Transverse colon (tissue), 4 donors: Measurements from ENCODE around the gene WASHC3. TPM values are rescaled to one million over a fixed set of nuclear protein-coding genes. Genes with fewer than 3 reads are reported as not detected.
A peak's percentile ranks its signal among the peaks of the same experiment; 100 is the strongest.
"Not testable (repeated sequence)": the region's sequence is repeated elsewhere in the genome, so short reads cannot be mapped to it uniquely, and the experiment has no call there.

Experiments
- DNase-seq: peaks from one replicate; pipeline ENCODE4 v3.0.0-alpha.2; 2019
- H3K27ac ChIP-seq, 4 donors: fragments of 200-600 bp; sonication (generic); 2 replicates each; pipeline ENCODE4 v1.5.1; 2016 to 2018; ENCODE audit warnings: inconsistent platforms in 4 of 4
- H3K27me3 ChIP-seq: fragments of 200-600 bp; sonication (generic); 2 replicates; pipeline ENCODE4 v1.5.1; 2017; ENCODE audit warnings: inconsistent platforms
- H3K36me3 ChIP-seq, 4 donors: fragments of 200-600 bp; sonication (generic); 2 replicates each; pipeline ENCODE4 v1.5.1; 2017 to 2019; ENCODE audit warnings: inconsistent platforms in 4 of 4
- H3K4me1 ChIP-seq, 4 donors: fragments of 200-600 bp; sonication (generic); 2 replicates each; pipeline ENCODE4 v1.5.1; 2017 to 2020; ENCODE audit warnings: inconsistent platforms in 4 of 4
- H3K4me3 ChIP-seq, 4 donors: fragments of 200-600 bp; sonication (generic); 1 replicate in 1 of 4; 2 replicates in 3 of 4; pipeline versions ENCODE4 v1.5.1 to v1.6.1; 2017 to 2019; ENCODE audit warnings: inconsistent platforms in 4 of 4
- H3K9me3 ChIP-seq, 2 donors: fragments of 200-600 bp; sonication (generic); 2 replicates each; pipeline ENCODE4 v1.5.1; 2017 to 2019; ENCODE audit warnings: inconsistent platforms in 2 of 2
- CTCF ChIP-seq, 5 experiments: fragments of 200-600 bp in 3 of 5; fragments of 450-650 bp in 2 of 5; sonication (generic) in 3 of 5; IDR thresholded peaks; 1 replicate in 2 of 5; 2 replicates in 3 of 5; pipeline ENCODE4 v1.5.1; 2016 to 2017; ENCODE audit warnings: antibody characterized with exemption in 5 of 5, inconsistent platforms in 3 of 5, mild to moderate bottlenecking in 2 of 5, moderate library complexity in 1 of 5
- EP300 ChIP-seq: sonication (generic); formaldehyde crosslinking; IDR thresholded peaks from one replicate; pipeline ENCODE4 v1.6.1; 2017; ENCODE audit warnings: antibody characterized with exemption, low read depth
- POLR2A ChIP-seq: fragments of 450-650 bp; IDR thresholded peaks from one replicate; pipeline ENCODE4 v1.6.1; 2016; ENCODE audit warnings: antibody characterized with exemption, mild to moderate bottlenecking, moderate library complexity
- POLR2AphosphoS5 ChIP-seq, 3 donors: sonication (generic); formaldehyde crosslinking; IDR thresholded peaks; one replicate each; pipeline ENCODE4 v1.6.1; 2016; ENCODE audit warnings: antibody characterized with exemption in 3 of 3
- WGBS, 2 donors: methylation state at CpG; one replicate each; pipeline ENCODE4 v1.1.5; 2018; ENCODE audit warnings: low coverage in 1 of 2; 5-methylcytosine and 5-hydroxymethylcytosine counted together
- in situ Hi-C, 4 donors: fragments of 200-750 bp; cut with MboI; loops; one replicate each; pipeline versions ENCODE4 v1.15.0 to v1.15.1; 2017; ENCODE audit warnings: low sequenced_read_pairs in 3 of 4, low pct_ligation_motif_present in 1 of 4, low pct_unique_long_range_greater_than_20kb in 1 of 4
- intact Hi-C: fragments of 100-400 bp; cut with DNase I; formaldehyde crosslinking; loops from one replicate; pipeline ENCODE4 v1.15.1; 2023; ENCODE audit warnings: low total_unique reads
- total RNA-seq, 4 donors: library from RNA; depleted of rRNA; stranded (reverse); fragments of >200 nt; gene quantifications; one replicate each; pipeline ENCODE4 v1.1.0, GENCODE V29; 2016

WASHC3 gene
- total RNA-seq, 4 donors from 2014 or later, result 18.7 to 78.6 (median 52.3) TPM

- H3K4me3 ChIP-seq, result no peak overlapping the region
- no peak for DNase-seq
- 84% methylated on average over 3 of the region's 3 CpGs; no CpG with 5 or more reads in 1 of the 2 donors for WGBS, 2 donors
- H3K27me3 ChIP-seq, result no peaks in the 10 kb centered on the region
- no peaks in the 10 kb centered on the region for H3K4me1 ChIP-seq
- H3K9me3 ChIP-seq, result no peaks in the 10 kb centered on the region
- H3K36me3 ChIP-seq, result peaks cover 0 to 8% (median 4%) of the 10 kb centered on the region in 4 donors
- no peak overlapping the region for H3K27ac ChIP-seq
- intact Hi-C loops (no loop called here), in situ Hi-C loops (no loop called here)
- TF ChIP-seq EP300, result no peak
- TF ChIP-seq POLR2A, result no peak
- no peak for TF ChIP-seq CTCF (IDR thresholded peaks at IDR 0.05)
- TF ChIP-seq POLR2AphosphoS5 (IDR thresholded peaks at IDR 0.05), result no peak
These were observed 35.1 kb upstream of the WASHC3 start for GRCh38 chr12:102096855-102097254.

GRCh38 chr12:102095677-102096263 lies 34.0 kb upstream of the WASHC3 start:
- intact Hi-C loops (no loop called here), in situ Hi-C loops (no loop called here)
- H3K27me3 ChIP-seq, result no peaks in the 10 kb centered on the region
- peaks cover 0 to 8% (median 4%) of the 10 kb centered on the region in 4 donors for H3K36me3 ChIP-seq
- TF ChIP-seq POLR2AphosphoS5 (IDR thresholded peaks at IDR 0.05), result no peak
- no peak for TF ChIP-seq EP300
- TF ChIP-seq CTCF (IDR thresholded peaks at IDR 0.05), result peak in 2 of 5 experiments; percentile 20 to 24
- DNase-seq, result no peak
- WGBS, 2 donors, result 64 to 66% methylated on average over 2 of the region's 2 CpGs
- H3K4me3 ChIP-seq, result no peak overlapping the region
- H3K9me3 ChIP-seq, result no peaks in the 10 kb centered on the region
- H3K27ac ChIP-seq, result no peak overlapping the region
- no peaks in the 10 kb centered on the region for H3K4me1 ChIP-seq

GRCh38 chr12:102093319-102093718 lies 31.5 kb upstream of the WASHC3 start:
- Histone ChIP-seq H3K27me3 (no peaks in the 10 kb centered on the region), H3K4me1 (no peaks in the 10 kb centered on the region), H3K36me3 (peaks cover 0 to 12% (median 5%) of the 10 kb centered on the region in 4 donors), H3K27ac (no peak overlapping the region), H3K9me3 (no peaks in the 10 kb centered on the region), H3K4me3 (no peak overlapping the region)
- intact Hi-C loops, result loop anchor here (2.0 kb wide), 1 partner anchor 67 kb away; no protein-coding TSS in a partner anchor
- TF ChIP-seq POLR2AphosphoS5 (IDR thresholded peaks at IDR 0.05) (no peak), CTCF (IDR thresholded peaks at IDR 0.05) (no peak), POLR2A (no peak), EP300 (no peak)
- DNase-seq, result no peak
- in situ Hi-C loops, result no loop called here

GRCh38 chr12:102089228-102089835 lies 27.5 kb upstream of the WASHC3 start:
- H3K27me3 ChIP-seq, H3K4me1 ChIP-seq, in situ Hi-C loops, H3K9me3 ChIP-seq, DNase-seq, H3K4me3 ChIP-seq, H3K27ac ChIP-seq, intact Hi-C loops: not testable (repeated sequence)
- peaks cover 0 to 16% (median 4%) of the 10 kb centered on the region in 4 donors for H3K36me3 ChIP-seq
- 98 to 100% methylated on average over 2 to 37 of the region's 38 CpGs for WGBS, 2 donors

GRCh38 chr12:102080842-102081241 lies 19.1 kb upstream of the WASHC3 start:
- intact Hi-C loops (no loop called here), in situ Hi-C loops (no loop called here)
- no peak for TF ChIP-seq CTCF (IDR thresholded peaks at IDR 0.05)
- TF ChIP-seq EP300, result no peak
- no peak for TF ChIP-seq POLR2AphosphoS5 (IDR thresholded peaks at IDR 0.05)
- no peak for TF ChIP-seq POLR2A
- H3K27ac ChIP-seq, result no peak overlapping the region
- H3K9me3 ChIP-seq, result no peaks in the 10 kb centered on the region
- no peak overlapping the region for H3K4me3 ChIP-seq
- DNase-seq, result no peak
- peaks cover 0 to 57% (median 13%) of the 10 kb centered on the region in 4 donors for H3K36me3 ChIP-seq
- 94 to 100% methylated on average over 2 to 4 of the region's 4 CpGs for WGBS, 2 donors
- no peaks in the 10 kb centered on the region for H3K4me1 ChIP-seq
- no peaks in the 10 kb centered on the region for H3K27me3 ChIP-seq

GRCh38 chr12:102072092-102072491 lies 10.3 kb upstream of the WASHC3 start:
- H3K27ac ChIP-seq, DNase-seq, H3K27me3 ChIP-seq, H3K4me3 ChIP-seq, H3K9me3 ChIP-seq, in situ Hi-C loops, intact Hi-C loops, H3K4me1 ChIP-seq: not testable (repeated sequence)
- 96 to 97% methylated on average over 6 to 7 of the region's 7 CpGs for WGBS, 2 donors
- peaks cover 0 to 20% (median 9%) of the 10 kb centered on the region in 4 donors for H3K36me3 ChIP-seq
